Effector memory CD8-positive, alpha-beta T cell (primary cell): ENCODE results near the gene SMIM33.
"Not testable (repeated sequence)": the region's sequence is repeated elsewhere in the genome, so short reads cannot be mapped to it uniquely, and the experiment has no call there.

Experiments used
- ATAC-seq: fragments of 150-1000 bp; cut with Tn5 transposase; replicated peaks from 2 replicates; pipeline ENCODE4 v1.10.0; 2021; ENCODE audit warnings: mild to moderate bottlenecking, moderate library complexity
- DNase-seq, 3 experiments: peaks; one replicate each; pipeline ENCODE4 v3.0.0; 2021
- H3K27ac Mint-ChIP-seq, 2 donors: one replicate each; pipeline ENCODE4 v1.8.0; 2022; ENCODE audit warnings: mild to moderate bottlenecking in 2 of 2, mixed read lengths in 2 of 2, moderate library complexity in 2 of 2
- H3K27me3 Mint-ChIP-seq, 2 donors: one replicate each; pipeline ENCODE4 v1.8.0; 2022; ENCODE audit warnings: mixed read lengths in 2 of 2
- H3K36me3 Mint-ChIP-seq: one replicate; pipeline ENCODE4 v1.8.0; 2022; ENCODE audit warnings: mild to moderate bottlenecking, moderate library complexity, mixed read lengths; ENCODE audit not compliant: insufficient read depth
- H3K4me1 Mint-ChIP-seq, 2 donors: one replicate each; pipeline ENCODE4 v1.8.0; 2022; ENCODE audit warnings: low read depth in 2 of 2, mixed read lengths in 2 of 2
- H3K4me3 Mint-ChIP-seq, 2 donors: one replicate each; pipeline ENCODE4 v1.8.0; 2022; ENCODE audit warnings: mild to moderate bottlenecking in 2 of 2, mixed read lengths in 2 of 2, moderate library complexity in 2 of 2
- H3K9me3 Mint-ChIP-seq, 2 donors: one replicate each; pipeline ENCODE4 v1.8.0; 2022; ENCODE audit warnings: mixed read lengths in 2 of 2

SMIM33 gene

DNA sequence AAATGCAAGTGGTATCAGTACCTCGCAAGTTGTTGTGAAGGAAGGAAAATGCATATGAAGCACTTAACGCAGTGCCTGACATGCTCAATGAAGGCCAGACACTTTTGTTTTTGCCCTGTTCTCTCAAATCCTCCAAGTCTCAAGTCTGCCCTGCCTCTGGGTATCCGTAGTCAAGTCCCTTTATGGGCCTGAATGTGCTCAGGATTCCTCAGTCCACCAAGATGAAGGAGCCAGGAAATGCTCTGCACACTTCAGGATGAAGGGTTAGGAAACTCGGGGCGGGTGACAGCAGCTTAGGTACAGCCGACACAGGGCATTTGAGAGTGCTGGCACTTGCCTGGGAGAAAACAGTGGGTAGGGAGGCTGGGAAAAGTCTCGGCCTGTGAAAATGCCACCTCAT lies 9.6 kb upstream of the SMIM33 start:
- H3K36me3 Mint-ChIP-seq, result no peaks in the 10 kb centered on the region
- no peaks in the 10 kb centered on the region for H3K9me3 Mint-ChIP-seq
- no peak for DNase-seq
- no peak for ATAC-seq
- peaks cover 30% of the 10 kb centered on the region in 2 donors for H3K4me1 Mint-ChIP-seq
- H3K27ac Mint-ChIP-seq, result peak overlapping the region in 1 of 2 donors; percentile 16
- H3K27me3 Mint-ChIP-seq, result no peaks in the 10 kb centered on the region
- H3K4me3 Mint-ChIP-seq, result no peak overlapping the region

GRCh38 chr5:139461698-139462097 lies 9.1 kb upstream of the SMIM33 start:
- H3K9me3 Mint-ChIP-seq, result no peaks in the 10 kb centered on the region
- DNase-seq (no peak), ATAC-seq (no peak)
- H3K4me1 Mint-ChIP-seq, result peaks cover 25 to 27% of the 10 kb centered on the region in 2 donors
- peak overlapping the region in 1 of 2 donors; percentile 16 for H3K27ac Mint-ChIP-seq
- H3K27me3 Mint-ChIP-seq, result no peaks in the 10 kb centered on the region
- H3K4me3 Mint-ChIP-seq, result no peak overlapping the region
- no peaks in the 10 kb centered on the region for H3K36me3 Mint-ChIP-seq

DNA sequence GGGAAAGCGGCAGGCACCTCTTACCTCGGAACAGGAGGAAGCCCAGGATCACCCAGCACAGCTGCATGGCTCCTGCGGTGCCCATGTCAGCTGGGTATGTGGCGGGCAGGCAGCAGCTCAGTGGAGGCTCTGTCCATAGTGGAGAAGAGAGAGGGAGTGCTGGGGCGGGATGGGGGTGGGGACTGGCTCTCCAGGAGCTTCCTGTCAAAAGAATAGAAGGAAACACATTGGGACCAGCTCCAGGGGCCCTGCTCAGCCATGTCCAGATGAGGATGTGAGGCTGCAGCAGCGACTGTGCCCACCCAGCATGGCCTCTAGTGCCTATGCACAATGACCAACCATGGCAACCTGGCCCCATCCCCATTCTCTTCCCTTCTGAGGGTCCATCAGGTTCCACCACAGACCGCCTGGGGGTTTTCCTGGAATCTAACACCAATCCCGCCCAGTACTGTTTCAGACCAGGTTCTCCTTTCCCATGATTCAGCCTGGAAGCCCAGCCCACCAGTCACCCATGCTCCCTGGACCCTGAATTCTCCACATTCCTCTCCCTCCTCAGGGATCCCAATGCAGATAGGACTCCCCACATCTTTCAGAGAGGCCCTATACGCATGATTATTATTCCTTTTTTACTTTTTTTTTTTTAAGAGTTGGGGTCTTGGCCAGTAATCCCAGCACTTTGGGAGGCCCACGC lies 8.1 kb upstream of the SMIM33 start, which contains the start of gene ECSCR:
Gene ECSCR, minus strand, starts transcription at position 158 of the 691 bp plus-strand sequence. Its CDS starts 73 bp downstream, at position 85.
- no peaks in the 10 kb centered on the region for H3K36me3 Mint-ChIP-seq
- H3K27me3 Mint-ChIP-seq, result no peaks in the 10 kb centered on the region
- peaks cover 15 to 18% of the 10 kb centered on the region in 2 donors for H3K4me1 Mint-ChIP-seq
- ATAC-seq, result no peak
- DNase-seq, result no peak
- H3K9me3 Mint-ChIP-seq, result no peaks in the 10 kb centered on the region
- H3K4me3 Mint-ChIP-seq, result no peak within 1 kb of the TSS
- H3K27ac Mint-ChIP-seq, result peak within 1 kb of the TSS; percentile 16 to 49

GRCh38 chr5:139468421-139468931 lies 2.3 kb upstream of the SMIM33 start:
- peaks cover under 1% of the 10 kb centered on the region for H3K36me3 Mint-ChIP-seq
- H3K27ac Mint-ChIP-seq, result peak overlapping the region; percentile 88 to 89
- H3K9me3 Mint-ChIP-seq, result no peaks in the 10 kb centered on the region
- DNase-seq (no peak), ATAC-seq (peak; percentile 36)
- no peaks in the 10 kb centered on the region for H3K27me3 Mint-ChIP-seq
- H3K4me1 Mint-ChIP-seq, result peaks cover 35 to 41% of the 10 kb centered on the region in 2 donors
- H3K4me3 Mint-ChIP-seq, result peak overlapping the region; percentile 47 to 92

DNA sequence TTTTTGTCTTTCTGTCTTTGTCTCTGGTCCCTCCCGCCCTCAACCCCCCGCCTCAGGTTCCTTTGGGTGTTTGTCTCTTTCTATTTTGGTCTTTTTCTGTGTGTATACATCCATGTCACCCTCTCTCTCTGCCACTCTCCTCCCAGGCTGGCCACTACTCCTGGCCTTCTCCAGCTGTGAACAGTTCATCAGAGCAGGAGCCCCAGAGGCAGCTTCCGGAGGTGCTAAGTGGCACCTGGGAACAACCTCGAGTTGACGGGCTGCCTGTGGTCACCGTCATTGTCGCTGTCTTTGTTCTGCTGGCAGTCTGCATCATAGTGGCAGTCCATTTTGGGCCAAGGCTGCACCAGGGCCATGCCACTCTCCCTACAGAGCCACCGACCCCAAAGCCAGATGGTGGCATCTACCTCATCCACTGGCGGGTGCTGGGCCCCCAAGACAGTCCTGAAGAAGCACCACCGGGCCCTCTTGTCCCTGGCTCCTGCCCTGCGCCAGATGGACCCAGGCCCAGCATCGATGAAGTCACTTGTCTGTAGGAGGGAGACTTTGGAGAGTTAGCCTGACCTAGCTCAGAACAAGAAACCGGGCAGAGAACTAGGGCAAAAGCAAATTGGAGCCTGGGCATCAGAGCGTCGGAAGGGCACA lies 1.7 kb downstream of the SMIM33 start:
- peak overlapping the region; percentile 84 to 96 for H3K27ac Mint-ChIP-seq
- DNase-seq (no peak), ATAC-seq (no peak)
- no peaks in the 10 kb centered on the region for H3K9me3 Mint-ChIP-seq
- H3K36me3 Mint-ChIP-seq, result peaks cover 24% of the 10 kb centered on the region
- H3K4me3 Mint-ChIP-seq, result peak overlapping the region; percentile 91 to 92
- H3K27me3 Mint-ChIP-seq, result no peaks in the 10 kb centered on the region
- H3K4me1 Mint-ChIP-seq, result peaks cover 54 to 66% of the 10 kb centered on the region in 2 donors

DNA sequence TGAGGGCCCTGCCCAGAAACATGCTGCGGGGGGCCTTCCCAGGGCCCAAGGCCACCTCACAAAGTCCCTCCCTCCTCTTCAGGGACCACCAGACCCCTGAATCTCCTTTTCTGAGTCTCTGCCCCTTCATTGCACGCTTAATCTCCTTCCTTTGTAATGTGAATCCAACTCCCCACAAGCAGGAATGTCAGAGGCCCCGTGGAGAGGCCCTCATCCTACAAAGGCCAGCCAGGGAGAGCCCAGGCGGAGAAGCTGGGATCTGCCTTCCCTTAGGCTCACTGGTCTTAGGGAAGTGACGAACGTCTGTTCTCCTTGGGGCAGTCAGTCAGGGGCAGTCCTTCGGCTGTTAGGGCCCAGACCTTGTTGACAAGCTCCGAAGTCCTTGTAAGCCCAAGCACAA lies 2.3 kb downstream of the SMIM33 start:
- DNase-seq, result no peak
- H3K36me3 Mint-ChIP-seq, result peaks cover 24% of the 10 kb centered on the region
- H3K27me3 Mint-ChIP-seq, result no peaks in the 10 kb centered on the region
- peaks cover 58 to 68% of the 10 kb centered on the region in 2 donors for H3K4me1 Mint-ChIP-seq
- peak overlapping the region in 1 of 2 donors; percentile 92 for H3K4me3 Mint-ChIP-seq
- no peak for ATAC-seq
- H3K9me3 Mint-ChIP-seq, result no peaks in the 10 kb centered on the region
- H3K27ac Mint-ChIP-seq, result peak overlapping the region; percentile 84 to 96

DNA sequence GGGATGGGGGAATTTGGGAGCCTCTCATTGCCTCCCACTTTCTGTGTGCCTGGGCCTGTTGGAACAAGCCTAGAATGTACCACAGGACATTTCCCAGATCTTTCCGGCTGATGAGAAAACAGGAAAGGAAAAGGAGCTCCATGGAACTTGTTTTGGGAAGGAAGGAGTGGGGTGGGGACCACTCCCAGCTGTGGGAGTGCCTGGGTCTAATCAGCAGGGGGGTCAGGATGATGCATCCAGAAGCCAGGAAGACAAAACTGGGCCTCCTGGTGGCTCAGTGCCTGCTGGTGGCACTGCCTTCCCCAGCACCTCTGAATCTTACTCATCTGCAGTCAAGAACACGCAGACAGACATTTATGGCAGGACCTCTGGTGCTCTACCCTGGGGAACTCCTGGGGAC lies 2.8 kb downstream of the SMIM33 start:
- no peaks in the 10 kb centered on the region for H3K27me3 Mint-ChIP-seq
- H3K27ac Mint-ChIP-seq, result peak overlapping the region; percentile 84 to 96
- peaks cover 59 to 66% of the 10 kb centered on the region in 2 donors for H3K4me1 Mint-ChIP-seq
- peaks cover 28% of the 10 kb centered on the region for H3K36me3 Mint-ChIP-seq
- H3K4me3 Mint-ChIP-seq, result no peak overlapping the region
- DNase-seq, result no peak
- no peak for ATAC-seq
- no peaks in the 10 kb centered on the region for H3K9me3 Mint-ChIP-seq

DNA sequence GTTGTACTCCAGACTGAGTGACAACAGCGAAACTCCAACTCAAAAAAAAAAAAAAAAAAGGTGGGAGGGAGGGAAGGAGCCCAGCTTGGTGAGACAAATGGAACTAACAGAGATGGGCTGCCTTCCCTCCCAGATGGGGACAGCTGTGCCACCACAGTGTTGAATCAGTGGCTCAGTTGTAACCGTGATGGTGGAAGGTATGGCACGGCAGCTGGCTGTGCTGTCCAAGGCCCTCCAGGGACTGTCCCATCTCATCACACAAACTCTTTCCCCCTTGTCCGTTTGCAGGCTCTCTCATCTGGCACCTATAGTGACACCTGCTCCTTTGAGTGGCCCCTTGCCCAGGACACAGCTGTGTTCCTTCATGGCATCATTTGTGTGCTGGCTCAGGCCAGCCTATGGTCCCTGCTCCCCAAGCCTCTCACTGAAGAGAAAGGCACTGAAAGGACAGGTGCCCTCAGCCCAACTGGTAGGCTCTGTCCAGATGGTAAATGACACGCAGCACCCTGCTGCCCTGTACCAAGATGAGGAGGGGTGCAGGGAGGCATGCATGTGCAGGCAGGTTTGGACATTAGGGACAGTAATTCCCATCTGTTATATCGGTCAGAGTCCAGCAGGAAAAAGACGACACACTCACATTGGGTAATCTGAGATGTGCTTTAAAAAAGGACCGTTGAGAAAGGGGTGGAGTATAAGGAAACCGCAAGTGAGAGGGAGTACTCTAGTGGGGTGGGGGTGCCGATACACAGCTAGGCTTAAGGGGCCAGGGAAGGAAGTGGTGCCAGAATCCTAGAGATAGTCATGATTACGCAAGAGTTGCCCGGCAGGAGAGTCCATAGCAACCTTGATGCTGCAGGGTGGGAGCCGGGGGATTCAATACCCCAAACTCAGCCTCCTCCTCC lies 4.3 kb downstream of the SMIM33 start:
- H3K4me1 Mint-ChIP-seq, result peaks cover 58 to 59% of the 10 kb centered on the region in 2 donors
- no peaks in the 10 kb centered on the region for H3K9me3 Mint-ChIP-seq
- H3K4me3 Mint-ChIP-seq, result peak overlapping the region; percentile 70 to 72
- peak overlapping the region; percentile 52 to 84 for H3K27ac Mint-ChIP-seq
- DNase-seq, result no peak
- peak; percentile 72 for ATAC-seq
- no peaks in the 10 kb centered on the region for H3K27me3 Mint-ChIP-seq
- peaks cover 41% of the 10 kb centered on the region for H3K36me3 Mint-ChIP-seq

DNA sequence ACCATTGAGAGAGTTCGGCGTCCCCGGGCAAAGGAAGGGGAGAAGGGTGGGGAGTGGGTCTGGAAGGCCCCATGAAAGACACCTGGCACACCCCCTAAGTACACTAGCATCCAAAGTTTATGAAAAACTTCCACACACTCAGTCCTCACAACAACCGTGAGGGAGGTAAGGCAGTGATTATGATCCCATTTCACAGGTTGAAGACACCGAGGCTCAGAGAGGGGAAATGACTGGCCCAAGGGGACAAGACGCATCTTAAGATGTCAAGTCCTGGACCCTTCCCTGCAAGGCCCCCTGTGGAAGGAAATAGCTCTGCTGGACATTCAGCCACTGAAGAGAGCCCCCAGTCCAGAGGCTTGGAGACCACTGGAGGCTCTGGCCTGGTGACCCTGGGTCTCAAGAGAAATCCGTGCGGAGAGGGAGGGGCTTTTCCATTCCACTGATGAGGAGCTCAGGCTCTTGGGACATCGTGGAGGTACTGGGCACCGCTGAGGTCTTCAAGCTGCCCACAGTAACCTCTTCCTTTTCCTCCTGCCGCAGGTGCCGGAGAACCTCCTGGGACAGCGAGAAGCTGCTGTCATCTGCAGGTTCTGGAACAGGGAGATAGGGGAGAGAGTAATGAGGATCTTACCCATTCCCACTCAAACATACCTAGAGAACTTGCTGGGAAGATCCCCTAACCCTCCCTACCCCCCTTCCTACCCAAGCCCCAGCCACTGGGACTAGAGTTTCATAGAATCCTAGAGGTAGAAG lies 5.2 kb downstream of the SMIM33 start:
- peak overlapping the region; percentile 52 to 84 for H3K27ac Mint-ChIP-seq
- H3K4me3 Mint-ChIP-seq, result peak overlapping the region; percentile 70 to 72
- no peak for ATAC-seq
- no peaks in the 10 kb centered on the region for H3K27me3 Mint-ChIP-seq
- H3K9me3 Mint-ChIP-seq, result no peaks in the 10 kb centered on the region
- H3K4me1 Mint-ChIP-seq, result peaks cover 57 to 61% of the 10 kb centered on the region in 2 donors
- peaks cover 48% of the 10 kb centered on the region for H3K36me3 Mint-ChIP-seq
- no peak for DNase-seq

DNA sequence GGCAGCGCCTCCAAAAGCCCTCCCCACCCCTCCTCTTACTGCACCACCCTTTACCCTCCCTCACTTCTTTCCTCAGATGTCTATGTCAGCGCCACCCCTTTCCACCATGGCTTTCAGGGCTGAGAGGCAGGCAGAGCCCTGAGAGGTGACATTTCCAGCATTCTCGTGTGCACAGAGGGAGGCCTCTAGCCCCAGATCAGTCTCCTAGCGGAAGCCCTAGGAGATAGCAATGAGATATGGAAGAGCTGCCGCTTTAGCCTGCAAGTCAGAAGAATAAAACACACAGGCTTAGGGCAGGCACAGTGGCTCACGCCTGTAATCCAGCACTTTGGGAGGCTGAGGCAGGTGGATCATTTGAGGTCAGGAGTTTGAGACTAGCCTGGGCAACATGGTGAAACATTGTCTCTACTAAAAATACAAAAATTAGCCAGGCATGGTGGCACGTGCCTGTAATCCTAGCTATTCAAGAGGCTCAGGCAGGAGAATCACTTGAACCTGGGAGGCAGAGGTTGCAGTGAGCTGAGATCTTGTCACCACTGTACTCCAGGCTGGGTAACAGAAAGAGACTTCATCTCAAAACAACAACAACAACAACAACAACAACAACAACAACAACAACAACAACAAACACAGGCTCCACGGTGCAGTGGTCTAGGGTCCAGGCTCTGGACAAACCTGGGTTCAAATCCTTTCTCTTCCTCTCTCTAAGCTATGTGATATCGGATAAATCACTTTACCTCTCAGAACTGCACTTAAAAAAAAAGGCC lies 8.0 kb downstream of the SMIM33 start:
- peaks cover 57% of the 10 kb centered on the region for H3K36me3 Mint-ChIP-seq
- ATAC-seq, result not testable (repeated sequence)

GRCh38 chr5:139479729-139480128 lies 8.9 kb downstream of the SMIM33 start:
- Mint-ChIP-seq H3K36me3 (peaks cover 53% of the 10 kb centered on the region), H3K4me1 (peaks cover 50 to 56% of the 10 kb centered on the region in 2 donors), H3K4me3 (peak overlapping the region in 1 of 2 donors; percentile 40), H3K27ac (peak overlapping the region in 1 of 2 donors; percentile 38)
- ATAC-seq, DNase-seq, H3K27me3 Mint-ChIP-seq, H3K9me3 Mint-ChIP-seq: not testable (repeated sequence)

More for the DNA sequence above, 8.0 kb downstream of the SMIM33 start:
- not testable (repeated sequence) for H3K27me3 Mint-ChIP-seq, DNase-seq, H3K9me3 Mint-ChIP-seq
- Mint-ChIP-seq H3K27ac (peak overlapping the region; percentile 80 to 85), H3K4me1 (peaks cover 54 to 57% of the 10 kb centered on the region in 2 donors), H3K4me3 (peak overlapping the region; percentile 32 to 40)

GRCh38 chr5:139481122-139481533 lies 10.3 kb downstream of the SMIM33 start:
- no peaks in the 10 kb centered on the region for H3K9me3 Mint-ChIP-seq
- H3K4me1 Mint-ChIP-seq, result peaks cover 36 to 43% of the 10 kb centered on the region in 2 donors
- no peak for ATAC-seq
- H3K36me3 Mint-ChIP-seq, result peaks cover 42% of the 10 kb centered on the region
- DNase-seq, result no peak
- no peaks in the 10 kb centered on the region for H3K27me3 Mint-ChIP-seq
- peak overlapping the region; percentile 82 to 88 for H3K27ac Mint-ChIP-seq
- H3K4me3 Mint-ChIP-seq, result peak overlapping the region; percentile 76 to 83
